GM19035 (cell line): Measurements from ENCODE around the gene KPTN.

ENCODE experiments used
- ATAC-seq: cut with Tn5 transposase; IDR thresholded peaks from one replicate; pipeline ENCODE4 v1.9.1; 2021; ENCODE audit not compliant: unreplicated experiment

Gene KPTN

DNA sequence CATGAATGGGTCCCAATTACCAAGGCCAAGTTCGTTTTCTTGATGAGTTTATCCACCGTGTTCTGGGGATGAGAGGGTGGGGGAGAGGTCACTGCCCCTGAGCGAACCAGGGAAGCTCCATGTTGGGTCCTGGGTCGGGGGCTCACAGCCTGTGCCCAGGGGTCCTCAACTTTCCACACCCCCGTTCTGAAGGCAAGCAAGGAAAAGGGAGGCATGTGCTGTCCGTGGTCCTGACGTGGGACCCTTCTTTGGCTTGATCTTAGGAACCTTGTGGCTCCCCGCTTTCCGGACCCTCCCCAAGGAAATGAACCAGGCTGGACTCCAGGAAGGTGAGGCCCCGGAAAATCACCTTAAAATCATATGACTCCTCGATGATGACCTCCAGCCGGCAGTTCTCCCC lies 46.5 kb downstream of the KPTN start:
- ATAC-seq, result no peak

DNA sequence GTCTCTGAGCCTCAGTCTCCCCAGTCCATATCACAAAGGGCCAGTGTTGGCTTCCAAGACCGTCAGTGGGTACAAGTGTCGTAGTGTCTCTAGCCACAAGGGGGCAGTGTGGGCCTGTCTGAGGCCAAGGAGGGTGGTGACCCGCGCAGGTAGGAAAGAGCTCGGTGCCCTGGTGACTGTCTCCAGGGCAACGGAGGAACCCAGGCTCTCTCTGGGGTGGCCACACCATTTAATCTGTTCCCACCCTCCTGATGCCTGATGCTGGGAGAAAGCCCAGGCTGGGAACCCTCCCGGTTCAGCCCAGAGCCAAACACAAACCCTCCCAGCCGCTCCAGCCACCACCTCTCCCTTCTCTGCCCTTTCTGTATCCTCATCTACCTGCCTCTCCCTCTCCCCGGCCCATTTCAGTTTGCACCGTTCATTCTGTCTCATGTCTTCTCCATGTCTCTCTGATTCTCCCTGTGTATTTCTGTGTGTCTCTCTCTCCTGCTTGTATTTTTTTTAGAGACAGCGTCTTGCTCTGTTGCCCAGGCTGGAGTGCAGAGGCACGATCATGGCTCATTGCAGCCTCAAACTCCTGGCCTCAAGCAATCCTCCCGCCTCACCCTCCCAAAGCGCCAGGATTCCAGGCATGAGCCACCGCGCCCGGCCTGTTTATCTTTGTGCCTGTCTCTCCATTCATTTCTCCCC lies 47.2 kb downstream of the KPTN start:
- ATAC-seq, result no peak

DNA sequence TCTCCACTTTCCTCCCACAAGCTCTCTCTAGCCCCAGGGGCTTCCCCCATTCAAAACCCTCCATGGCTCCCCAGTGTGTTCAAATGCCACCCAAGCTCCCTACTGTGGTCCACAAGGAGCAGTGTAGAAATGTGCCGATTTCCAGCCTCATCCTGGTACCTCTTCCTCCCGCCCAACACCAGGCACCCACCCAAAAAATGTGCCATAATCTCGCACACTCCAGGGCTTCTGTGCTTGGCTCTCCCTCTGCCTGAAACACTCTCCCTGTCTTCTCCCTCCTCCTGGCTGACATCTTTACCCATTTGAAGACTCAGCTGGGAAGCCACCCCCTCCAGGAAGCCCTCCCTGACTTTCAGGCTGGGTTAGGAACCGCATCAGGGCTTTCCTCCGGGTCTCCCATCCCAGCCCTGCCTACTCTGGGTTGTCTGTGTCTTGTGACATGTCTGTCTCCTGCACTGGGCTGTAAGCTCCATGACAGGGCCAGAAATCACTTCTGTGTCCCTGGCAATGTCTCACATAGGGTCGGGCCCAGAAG lies 48.1 kb downstream of the KPTN start:
- ATAC-seq, result no peak

DNA sequence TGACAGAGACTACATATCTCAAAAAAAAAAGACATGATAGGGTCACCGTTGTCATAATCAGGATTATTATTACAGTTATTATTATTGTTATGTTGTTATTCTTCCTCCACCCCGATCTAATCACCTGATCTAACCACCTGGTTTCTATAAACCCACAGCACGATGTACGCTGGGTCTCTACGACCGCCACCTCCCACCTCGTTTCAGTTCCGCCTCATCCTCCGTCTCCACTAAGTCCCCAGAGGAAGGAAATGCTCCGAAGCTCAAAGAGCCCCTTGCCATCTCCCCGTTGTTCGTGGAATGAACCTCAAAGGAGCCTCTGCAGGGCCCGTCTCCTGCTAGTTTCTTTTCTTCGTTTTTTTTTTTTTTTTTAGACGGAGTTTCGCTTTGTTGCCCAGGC lies 48.8 kb downstream of the KPTN start:
- ATAC-seq, result no peak

DNA sequence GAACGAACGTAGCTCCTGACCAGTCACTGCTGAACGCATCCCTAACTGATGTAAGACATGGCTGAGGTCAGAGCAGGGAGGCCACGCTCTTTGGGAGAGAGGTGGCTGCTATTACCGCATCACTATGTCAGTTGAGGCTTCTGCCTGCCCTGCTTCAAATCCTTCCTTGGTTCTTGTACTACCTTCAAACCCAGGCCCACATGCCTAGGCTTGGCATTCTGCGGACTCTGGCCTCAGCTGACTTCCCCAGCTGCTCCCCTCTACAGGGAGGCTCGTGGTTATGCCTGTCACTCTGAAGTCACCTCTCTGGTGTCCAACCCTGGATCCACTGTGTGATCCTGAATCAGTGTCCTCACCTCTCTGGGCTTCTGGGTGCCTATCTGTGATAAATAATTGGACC lies 49.9 kb downstream of the KPTN start:
- ATAC-seq, result no peak

DNA sequence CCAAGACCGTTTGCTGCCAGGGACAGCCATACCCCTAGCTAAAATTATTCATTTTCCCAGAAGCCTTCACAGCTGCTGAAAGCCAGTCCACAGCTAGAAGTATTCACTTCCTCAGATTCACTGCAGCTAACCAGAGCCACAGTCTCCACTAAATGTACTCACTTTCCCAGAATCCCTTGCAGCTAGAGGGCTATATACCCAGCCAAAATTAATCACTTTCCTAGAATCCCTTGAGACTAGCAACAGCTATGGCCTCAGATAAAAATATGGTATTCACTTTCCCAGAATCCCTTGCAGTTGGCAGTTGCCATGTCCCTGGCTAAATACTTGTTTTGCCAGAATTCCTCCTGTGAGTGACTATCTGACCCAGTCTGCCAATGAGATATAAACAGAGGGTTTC lies 50.9 kb downstream of the KPTN start:
- no peak for ATAC-seq

DNA sequence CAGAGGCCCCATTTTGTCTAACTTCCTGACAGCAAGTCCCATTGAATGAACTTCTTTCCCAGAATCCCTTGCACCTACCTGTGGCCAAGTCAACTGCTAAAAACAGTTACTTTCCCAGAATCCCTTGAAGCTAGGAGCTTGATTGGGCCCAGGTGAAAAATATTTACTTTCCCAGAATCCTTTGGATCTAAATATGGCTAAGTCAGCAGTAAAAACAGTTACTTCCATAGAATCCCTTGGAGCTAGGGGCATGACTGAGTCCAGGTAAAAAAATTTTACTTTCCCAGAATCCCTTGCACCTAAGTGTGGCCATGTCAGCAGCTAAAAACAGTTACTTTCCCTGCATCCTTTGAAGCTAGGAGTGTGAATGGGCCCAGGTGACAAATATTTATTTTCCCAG lies 51.5 kb downstream of the KPTN start:
- no peak for ATAC-seq

DNA sequence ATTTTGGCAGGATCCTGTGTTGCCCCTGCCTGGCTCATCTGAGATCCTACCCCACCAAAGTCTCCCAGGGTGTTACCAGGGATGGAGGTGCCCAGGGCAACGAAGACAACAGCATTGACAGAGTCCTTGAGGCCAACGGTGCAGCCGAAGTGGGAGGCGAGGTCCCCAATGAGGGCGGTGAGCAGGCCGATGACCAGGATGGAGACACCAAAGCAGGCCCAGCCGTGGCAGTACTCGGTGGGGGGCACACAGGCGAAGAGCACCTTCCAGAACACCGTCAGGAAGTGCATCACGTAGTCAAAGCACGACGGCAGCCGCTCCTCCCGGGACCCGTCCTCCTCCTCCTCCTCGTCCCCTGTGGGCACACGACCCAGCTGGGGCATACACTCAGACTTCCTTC lies 51.9 kb downstream of the KPTN start:
- ATAC-seq, result no peak

DNA sequence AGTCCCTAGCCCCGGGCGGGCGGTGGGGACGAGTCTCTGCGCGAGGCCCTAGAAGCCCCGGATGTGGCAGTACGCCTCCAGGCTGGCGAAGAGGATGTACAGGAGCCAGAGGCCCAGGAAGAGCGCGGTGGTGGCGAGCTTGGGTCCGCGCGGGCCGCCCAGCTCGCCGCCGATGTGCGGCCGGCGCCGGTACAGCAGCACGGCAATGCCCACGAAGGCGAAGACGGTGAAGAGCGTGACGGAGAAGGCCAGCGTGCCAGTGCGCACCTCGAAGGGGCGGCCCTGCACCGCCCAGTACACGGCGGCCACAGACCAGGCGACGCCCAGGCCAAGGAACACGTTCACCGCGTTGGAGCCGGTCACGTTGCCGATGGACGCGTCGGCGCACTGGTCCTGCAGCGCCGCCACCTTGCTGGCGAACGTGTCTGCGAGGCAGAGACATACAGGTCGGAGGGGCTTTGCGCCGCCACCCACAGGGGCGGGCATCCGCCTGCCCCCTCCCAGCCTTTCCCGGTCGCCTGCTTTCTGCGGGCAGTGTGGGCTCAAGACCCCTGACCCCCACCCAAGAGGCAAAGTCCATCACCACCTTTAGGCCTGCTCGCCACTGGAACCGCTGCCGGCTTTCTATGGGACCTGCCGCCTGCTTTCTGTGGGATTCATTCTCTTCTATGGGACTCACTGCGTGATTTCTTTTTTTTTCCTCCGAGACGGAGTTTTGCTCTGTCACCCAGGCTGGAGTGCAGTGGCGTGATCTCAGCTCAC lies 53.8 kb downstream of the KPTN start:
- no peak for ATAC-seq

DNA sequence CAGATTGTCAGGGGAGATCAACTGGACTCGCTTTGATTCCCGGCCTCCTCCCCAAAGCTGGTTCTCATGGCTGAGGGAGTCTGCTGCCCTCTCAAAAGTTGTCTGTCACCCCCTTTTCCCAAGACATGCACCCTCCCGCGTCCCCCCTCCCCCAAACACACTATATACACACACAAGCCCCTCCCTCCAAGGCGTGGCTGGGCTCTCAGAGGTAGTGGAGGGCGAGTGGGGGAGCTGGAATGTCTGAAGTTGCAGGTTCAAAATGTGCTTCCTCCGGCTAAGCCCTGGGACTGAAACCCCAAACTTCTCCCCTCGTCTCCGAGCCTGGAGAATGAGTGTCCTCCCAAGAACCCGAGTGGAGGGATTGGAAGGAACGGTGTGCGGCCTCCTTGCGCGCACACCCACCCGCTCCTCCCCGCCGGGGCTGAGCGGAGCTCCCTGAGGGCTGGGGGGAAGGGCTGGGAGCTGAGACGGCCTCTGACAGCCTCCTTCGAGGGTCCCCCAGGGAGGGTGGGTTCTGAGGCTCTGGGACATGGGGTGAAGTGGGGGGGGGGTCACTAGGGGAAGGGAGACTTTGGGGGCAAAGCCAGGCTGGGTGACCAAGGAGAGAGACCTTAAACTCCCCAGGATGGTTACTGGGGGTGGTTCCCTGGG lies 54.8 kb downstream of the KPTN start:
- ATAC-seq, result no peak

DNA sequence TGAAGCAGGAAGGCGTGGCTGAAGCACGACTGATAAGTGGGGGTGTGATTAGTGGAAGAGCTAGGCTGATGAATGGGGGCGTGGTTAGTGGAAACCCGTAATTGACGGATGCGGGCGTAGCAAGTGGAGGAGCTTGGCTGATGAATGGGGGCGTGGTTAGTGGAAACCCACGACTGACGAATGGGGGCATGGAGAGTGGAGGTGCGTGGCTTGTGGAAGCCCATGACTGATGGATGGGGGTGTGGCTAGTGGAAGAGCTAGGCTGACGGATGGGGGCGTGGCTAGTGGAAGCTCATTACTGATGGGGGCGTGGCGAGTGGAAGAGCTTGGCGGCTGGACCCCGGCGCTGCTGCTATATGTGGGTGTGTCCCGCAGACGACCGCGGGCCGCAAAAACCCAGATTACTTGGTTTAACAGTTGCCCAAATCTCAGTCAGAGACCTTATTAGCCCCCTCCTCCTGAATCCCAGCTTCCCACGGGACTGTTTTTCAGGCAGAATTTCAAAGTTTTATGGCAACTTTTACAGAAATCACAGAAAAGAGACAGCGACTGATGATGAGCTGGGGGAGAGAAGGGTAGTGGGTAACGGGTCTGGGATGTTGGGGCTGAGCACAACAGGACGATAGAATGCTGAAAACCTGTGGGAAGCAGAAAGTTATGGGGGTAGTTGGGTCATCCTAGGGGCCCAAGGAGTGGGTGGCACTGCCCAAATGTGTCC lies 55.7 kb downstream of the KPTN start:
- ATAC-seq, result peak; percentile 60

DNA sequence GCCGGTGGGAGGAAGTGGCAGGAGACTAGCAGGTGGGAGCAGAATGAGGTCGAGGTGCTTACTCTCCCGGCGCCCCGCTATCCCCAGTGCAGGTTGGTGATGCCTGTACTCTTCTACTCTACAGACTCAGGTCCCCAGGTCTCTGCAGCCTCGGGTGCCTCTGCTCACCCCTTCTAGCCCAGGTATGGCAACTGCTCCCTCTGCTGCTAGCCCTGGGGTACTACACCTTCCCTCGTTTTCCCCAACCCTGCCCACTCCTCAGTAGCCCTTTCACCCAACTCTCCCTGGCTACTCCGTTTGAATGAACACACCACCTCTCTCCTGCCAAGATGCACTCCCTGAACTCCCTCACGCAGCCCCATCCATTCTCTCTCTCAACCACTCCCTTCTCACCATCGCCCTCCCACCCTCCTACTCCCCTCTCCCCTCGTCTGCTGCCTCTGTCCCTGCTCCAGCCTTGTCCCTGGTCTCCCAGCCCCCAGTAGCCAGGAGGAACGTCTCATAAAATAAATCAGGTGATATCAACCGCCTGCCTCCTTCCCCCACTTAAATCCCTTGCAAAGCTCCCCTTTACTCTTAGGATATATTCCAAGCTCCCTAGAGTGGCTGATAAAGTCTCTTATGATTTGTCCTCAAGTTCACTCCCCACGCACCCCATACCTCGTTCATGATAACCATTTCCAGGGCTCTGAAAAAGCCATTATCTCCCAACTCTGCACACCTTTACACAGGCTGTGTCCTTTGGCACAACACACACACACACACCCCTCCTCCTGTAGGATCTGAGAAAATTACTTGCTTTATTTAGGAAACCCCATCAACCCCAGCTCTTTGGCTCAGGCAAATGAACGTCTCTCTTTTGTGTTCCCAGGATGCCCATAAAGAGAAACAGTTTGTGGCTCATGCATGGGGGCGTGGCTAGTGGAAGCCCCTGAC lies 56.5 kb downstream of the KPTN start:
- ATAC-seq, result no peak
